H9 (cell line): Measurements from ENCODE around the gene PRORP. TPM values are rescaled to one million over a fixed set of nuclear protein-coding genes. Genes with fewer than 3 reads are reported as not detected.
"Not testable (repeated sequence)": the region's sequence is repeated elsewhere in the genome, so short reads cannot be mapped to it uniquely, and the experiment has no call there.

ENCODE experiments used
- DNase-seq: peaks from one replicate; pipeline ENCODE4 v3.0.0-alpha.2; 2017
- H2AFZ ChIP-seq: one replicate; pipeline ENCODE4 v1.6.1; 2013; ENCODE audit warnings: mild to moderate bottlenecking, low read length, control low read depth, moderate library complexity
- H2AK5ac ChIP-seq: 2 replicates; pipeline ENCODE4 v1.6.1; 2013; ENCODE audit warnings: low read length, control low read depth, mixed read lengths; ENCODE audit not compliant: insufficient read length
- H2BK120ac ChIP-seq: one replicate; pipeline ENCODE4 v1.6.1; 2013; ENCODE audit warnings: low read depth, mild to moderate bottlenecking, low read length, control low read depth, inconsistent platforms; ENCODE audit not compliant: poor library complexity, severe bottlenecking
- H2BK12ac ChIP-seq: 2 replicates; pipeline ENCODE4 v1.6.1; 2013; ENCODE audit warnings: low read length, control low read depth, mixed read lengths, low read depth; ENCODE audit not compliant: insufficient read length
- H2BK15ac ChIP-seq: 2 replicates; pipeline ENCODE4 v1.6.1; 2013; ENCODE audit warnings: low read depth, low read length, control low read depth
- H2BK20ac ChIP-seq: one replicate; pipeline ENCODE4 v1.6.1; 2013; ENCODE audit warnings: low read depth, mild to moderate bottlenecking, low read length, control low read depth, inconsistent platforms; ENCODE audit not compliant: poor library complexity, severe bottlenecking
- H2BK5ac ChIP-seq: 2 replicates; pipeline ENCODE4 v1.6.1; 2013; ENCODE audit warnings: low read length, control low read depth, mixed read lengths; ENCODE audit not compliant: insufficient read length
- H3K14ac ChIP-seq: 2 replicates; pipeline ENCODE4 v1.6.1; 2013; ENCODE audit warnings: low read length, control low read depth; ENCODE audit not compliant: insufficient read depth
- H3K18ac ChIP-seq: 2 replicates; pipeline ENCODE4 v1.6.1; 2013; ENCODE audit warnings: low read depth, mild to moderate bottlenecking, mixed read lengths, low read length, control low read depth; ENCODE audit not compliant: insufficient read length
- H3K23ac ChIP-seq: 2 replicates; pipeline ENCODE4 v1.6.1; 2013; ENCODE audit warnings: low read length, control low read depth, mixed read lengths, low read depth; ENCODE audit not compliant: insufficient read length
- H3K23me2 ChIP-seq: 2 replicates; pipeline ENCODE4 v1.6.1; 2013; ENCODE audit warnings: low read depth, mild to moderate bottlenecking, mixed read lengths, low read length, control low read depth; ENCODE audit not compliant: insufficient read length, poor library complexity, severe bottlenecking
- H3K27ac ChIP-seq: 2 replicates; pipeline ENCODE4 v1.5.1; 2013; ENCODE audit warnings: low read length, control low read depth, mixed read lengths, low read depth; ENCODE audit not compliant: insufficient read length
- H3K27me3 ChIP-seq: 2 replicates; pipeline ENCODE4 v1.6.1; 2013; ENCODE audit warnings: low read length, control low read depth, inconsistent platforms; ENCODE audit not compliant: insufficient read depth
- H3K4ac ChIP-seq: 2 replicates; pipeline ENCODE4 v1.6.1; 2013; ENCODE audit warnings: low read depth, mild to moderate bottlenecking, control low read depth, inconsistent platforms, low read length, moderate library complexity
- H3K4me1 ChIP-seq: 2 replicates; pipeline ENCODE4 v1.6.1; 2013; ENCODE audit warnings: low read length, control low read depth, inconsistent platforms; ENCODE audit not compliant: insufficient read depth
- H3K4me2 ChIP-seq: 2 replicates; pipeline ENCODE4 v1.6.1; 2013; ENCODE audit warnings: low read length, control low read depth, mixed read lengths; ENCODE audit not compliant: insufficient read length, insufficient read depth
- H3K56ac ChIP-seq: 2 replicates; pipeline ENCODE4 v1.6.1; 2013; ENCODE audit warnings: low read depth, mild to moderate bottlenecking, mixed read lengths, low read length, control low read depth; ENCODE audit not compliant: insufficient read length
- H3K79me1 ChIP-seq: 2 replicates; pipeline ENCODE4 v1.6.1; 2013; ENCODE audit warnings: low read depth, mild to moderate bottlenecking, moderate library complexity, low read length, control low read depth, inconsistent platforms; ENCODE audit not compliant: insufficient read depth, poor library complexity, severe bottlenecking
- H3K79me2 ChIP-seq: 2 replicates; pipeline ENCODE4 v1.6.1; 2013; ENCODE audit warnings: low read length, control low read depth, inconsistent platforms; ENCODE audit not compliant: insufficient read depth
- H3K9ac ChIP-seq: 2 replicates; pipeline ENCODE4 v1.6.1; 2013; ENCODE audit warnings: low read length, control low read depth, mixed read lengths; ENCODE audit not compliant: insufficient read length; ENCODE audit errors: extremely low read depth
- H3K9me3 ChIP-seq: one replicate; pipeline ENCODE4 v1.6.1; 2013; ENCODE audit warnings: low read depth, low read length, inconsistent platforms; ENCODE audit not compliant: control insufficient read depth
- H3T11ph ChIP-seq: one replicate; pipeline ENCODE4 v1.6.1; 2013; ENCODE audit warnings: mild to moderate bottlenecking, low read length, control low read depth, inconsistent platforms
- H4K20me1 ChIP-seq: one replicate; pipeline ENCODE4 v1.6.1; 2013; ENCODE audit not compliant: control insufficient read depth, insufficient read length, insufficient read depth
- H4K5ac ChIP-seq: 2 replicates; pipeline ENCODE4 v1.6.1; 2013; ENCODE audit warnings: low read depth, mild to moderate bottlenecking, mixed read lengths, low read length, control low read depth; ENCODE audit not compliant: insufficient read length
- H4K8ac ChIP-seq: replicated peaks from 2 replicates; pipeline ENCODE4 v1.6.1; 2013; ENCODE audit warnings: low read length, control low read depth, mixed read lengths, low read depth; ENCODE audit not compliant: insufficient read length
- H4K91ac ChIP-seq: 2 replicates; pipeline ENCODE4 v1.6.1; 2013; ENCODE audit warnings: low read depth, mild to moderate bottlenecking, moderate library complexity, mixed read lengths, low read length, control low read depth; ENCODE audit not compliant: insufficient read length
- H3K27ac Mint-ChIP-seq, 3 experiments: 2 replicates in 2 of 3; 3 replicates in 1 of 3; pipeline ENCODE4 v1.8.0; 2020 to 2021; ENCODE audit warnings: mixed read lengths in 3 of 3, mild to moderate bottlenecking in 1 of 3, moderate library complexity in 1 of 3
- H3K27me3 Mint-ChIP-seq: 2 replicates; pipeline ENCODE4 v1.8.0; 2021; ENCODE audit warnings: low read depth, mild to moderate bottlenecking, moderate library complexity, mixed read lengths
- H3K36me3 Mint-ChIP-seq, 3 experiments: 2 replicates in 2 of 3; 3 replicates in 1 of 3; pipeline ENCODE4 v1.8.0; 2020 to 2021; ENCODE audit warnings: low read depth in 3 of 3, mixed read lengths in 3 of 3; ENCODE audit not compliant: insufficient read depth in 1 of 3
- H3K4me1 Mint-ChIP-seq, 2 experiments: 2 replicates each; pipeline ENCODE4 v1.8.0; 2020; ENCODE audit warnings: mixed read lengths in 2 of 2
- H3K4me3 Mint-ChIP-seq, 2 experiments: 2 replicates in 1 of 2; 3 replicates in 1 of 2; pipeline ENCODE4 v1.8.0; 2020 to 2021; ENCODE audit warnings: mild to moderate bottlenecking in 2 of 2, mixed read lengths in 2 of 2, moderate library complexity in 1 of 2
- H3K9me3 Mint-ChIP-seq, 2 experiments: 2 replicates in 1 of 2; 3 replicates in 1 of 2; pipeline ENCODE4 v1.8.0; 2020; ENCODE audit warnings: mild to moderate bottlenecking in 2 of 2, mixed read lengths in 2 of 2, moderate library complexity in 1 of 2
- CTCF ChIP-seq: fragments of 200-600 bp; sonication (generic); conservative IDR thresholded peaks from 3 replicates; pipeline ENCODE4 v1.8.0; 2021; ENCODE audit warnings: antibody characterized with exemption, mild to moderate bottlenecking
- WGBS: extraction: QIAGEN DNeasy Blood & Tissue Kit; methylation state at CpG from one replicate; pipeline ENCODE4 v1.1.7; 2013; ENCODE audit warnings: missing lambda C conversion rate, low lambda C conversion rate, mixed read lengths; ENCODE audit not compliant: insufficient read length; ENCODE audit errors: extremely low coverage; 5-methylcytosine and 5-hydroxymethylcytosine counted together
- total RNA-seq: library from RNA; stranded (reverse); gene quantifications from 2 replicates; pipeline ENCODE4 v1.2.1, GENCODE V29; 2021

PRORP gene
- total RNA-seq, 1 experiment from 2014 or later, result 37.7 TPM

DNA sequence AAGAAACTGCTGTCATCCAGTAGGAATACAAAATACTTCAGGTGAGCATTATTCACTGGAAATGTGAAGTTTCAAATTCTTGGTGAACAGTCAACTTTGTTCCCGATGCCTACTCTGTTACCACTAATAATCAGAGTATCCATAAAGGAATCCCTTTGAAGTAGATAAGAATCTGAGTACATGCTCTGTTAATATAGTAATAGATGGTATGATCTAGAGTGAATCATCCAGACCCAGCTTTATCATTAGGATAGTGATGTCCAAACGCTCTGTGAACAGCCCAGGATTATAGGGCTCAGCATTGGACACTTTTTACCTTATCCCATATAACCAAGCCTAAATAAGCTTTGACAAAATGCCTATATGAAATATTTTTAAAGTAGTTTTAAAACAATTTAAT, 33.8 kb upstream of the PRORP start:
- no peak for DNase-seq
- Histone ChIP-seq H4K5ac (no peak overlapping the region), H2BK12ac (no peak overlapping the region), H2AK5ac (no peak overlapping the region), H2AFZ (no peak overlapping the region), H4K8ac (no peak overlapping the region), H4K20me1 (no peaks in the 10 kb centered on the region), H2BK15ac (no peak overlapping the region), H3K79me1 (no peaks in the 10 kb centered on the region), H3K4me1 (no peaks in the 10 kb centered on the region), H4K91ac (no peak overlapping the region), H3K18ac (no peak overlapping the region), H3K9me3 (no peaks in the 10 kb centered on the region), H2BK120ac (no peak overlapping the region), H3K27ac (no peak overlapping the region), H3K23ac (no peak overlapping the region), H3K4ac (no peak overlapping the region), H3K23me2 (no peaks in the 10 kb centered on the region), H3K27me3 (no peaks in the 10 kb centered on the region), H2BK5ac (no peak overlapping the region), H3K4me2 (no peak overlapping the region), H3K14ac (no peak overlapping the region), H2BK20ac (no peak overlapping the region), H3K9ac (no peak overlapping the region), H3K79me2 (no peaks in the 10 kb centered on the region), H3K56ac (no peak overlapping the region), H3T11ph (no peak overlapping the region)
- peaks cover 32 to 71% (median 49%) of the 10 kb centered on the region in 3 experiments for H3K36me3 Mint-ChIP-seq
- WGBS, result no CpG with 5 or more reads among the region's 2 CpGs
- peak overlapping the region in 1 of 3 experiments; percentile 6; a peak in 1 of 7 replicates for H3K27ac Mint-ChIP-seq
- no peaks in the 10 kb centered on the region for H3K4me1 Mint-ChIP-seq
- H3K4me3 Mint-ChIP-seq, result no peak overlapping the region; a peak in 1 of 5 replicates
- H3K9me3 Mint-ChIP-seq, result no peaks in the 10 kb centered on the region
- H3K27me3 Mint-ChIP-seq, result no peaks in the 10 kb centered on the region
- no peak for TF ChIP-seq CTCF

DNA sequence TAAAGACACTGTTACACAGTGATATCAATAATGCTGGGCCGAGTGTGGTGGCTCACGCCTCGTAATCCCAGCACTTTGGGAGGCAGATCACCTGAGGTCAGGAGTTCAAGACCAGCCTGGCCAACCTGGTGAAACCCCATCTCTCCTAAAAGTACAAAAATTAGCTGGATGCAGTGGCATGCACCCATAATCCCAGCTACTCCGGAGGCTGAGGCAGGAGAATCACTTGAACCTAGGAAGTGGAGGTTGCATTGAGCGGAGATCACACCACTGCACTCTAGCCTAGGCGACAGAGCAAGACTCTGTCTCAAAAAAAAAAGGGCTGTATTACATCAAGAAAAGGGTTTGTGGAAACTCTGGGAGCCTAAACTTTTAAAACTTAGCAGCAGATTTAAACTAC, 27.7 kb upstream of the PRORP start:
- not testable (repeated sequence) for H3K4me2 ChIP-seq, H3T11ph ChIP-seq, H3K9me3 Mint-ChIP-seq, H3K4me1 Mint-ChIP-seq, H2BK120ac ChIP-seq, H4K5ac ChIP-seq, H3K56ac ChIP-seq, H3K27me3 ChIP-seq, H3K18ac ChIP-seq, H4K91ac ChIP-seq, H3K27me3 Mint-ChIP-seq, H3K4me1 ChIP-seq, H3K14ac ChIP-seq, H2AFZ ChIP-seq, H3K4me3 Mint-ChIP-seq, H3K23me2 ChIP-seq, H4K8ac ChIP-seq, H3K27ac Mint-ChIP-seq, H2BK5ac ChIP-seq, H3K23ac ChIP-seq, H3K27ac ChIP-seq, H3K9ac ChIP-seq, H3K9me3 ChIP-seq, H2BK12ac ChIP-seq, H3K79me1 ChIP-seq, DNase-seq, H2BK15ac ChIP-seq, H3K79me2 ChIP-seq, H2BK20ac ChIP-seq, H2AK5ac ChIP-seq, H4K20me1 ChIP-seq, H3K4ac ChIP-seq
- H3K36me3 Mint-ChIP-seq, result peaks cover 35 to 80% (median 56%) of the 10 kb centered on the region in 3 experiments
- no CpG with 5 or more reads among the region's 6 CpGs for WGBS
